RCC 7860 (cell line): ENCODE measurements around the gene HS6ST3.
"Not testable (repeated sequence)": the region's sequence is repeated elsewhere in the genome, so short reads cannot be mapped to it uniquely, and the experiment has no call there.

Source experiments
- DNase-seq: peaks from one replicate; pipeline ENCODE4 v3.0.0-alpha.2; 2015; ENCODE audit warnings: low spot score
- FAIRE-seq: peaks from 2 replicates; lab custom pipeline; 2012; peaks lifted over from hg19 to GRCh38; lab: Jason Lieb, UNC

HS6ST3 gene

GRCh38 chr13:96772426-96772825 lies 682.5 kb downstream of the HS6ST3 start:
- FAIRE-seq: no peak
- DNase-seq: no peak

GRCh38 chr13:96778302-96778701 lies 688.4 kb downstream of the HS6ST3 start:
- not testable (repeated sequence) for FAIRE-seq, DNase-seq

GRCh38 chr13:96779691-96780090 lies 689.8 kb downstream of the HS6ST3 start:
- DNase-seq (no peak), FAIRE-seq (no peak)

- FAIRE-seq: no peak
- DNase-seq: no peak
Measured at GRCh38 chr13:96780105-96780504, 690.2 kb downstream of the HS6ST3 start.

- no peak for DNase-seq
- FAIRE-seq: no peak
Measured at GRCh38 chr13:96781141-96781540, 691.2 kb downstream of the HS6ST3 start.

- no peak for FAIRE-seq
Measured at GRCh38 chr13:96782186-96782585, 692.3 kb downstream of the HS6ST3 start.

GRCh38 chr13:96783057-96783456 lies 693.1 kb downstream of the HS6ST3 start:
- DNase-seq: no peak
- no peak for FAIRE-seq

More at GRCh38 chr13:96782186-96782585, 692.3 kb downstream of the HS6ST3 start:
- DNase-seq: no peak

- no peak for FAIRE-seq
Measured at GRCh38 chr13:96783511-96783910, 693.6 kb downstream of the HS6ST3 start.

GRCh38 chr13:96785986-96786385 lies 696.1 kb downstream of the HS6ST3 start:
- FAIRE-seq: no peak

More at GRCh38 chr13:96783511-96783910, 693.6 kb downstream of the HS6ST3 start:
- DNase-seq: no peak

GRCh38 chr13:96792188-96792587 lies 702.3 kb downstream of the HS6ST3 start:
- FAIRE-seq: no peak
- DNase-seq: no peak

More at GRCh38 chr13:96785986-96786385, 696.1 kb downstream of the HS6ST3 start:
- DNase-seq: no peak

- no peak for FAIRE-seq
- no peak for DNase-seq
Measured at GRCh38 chr13:96792736-96793403, 703.0 kb downstream of the HS6ST3 start.

GRCh38 chr13:96793404-96793755 lies 703.5 kb downstream of the HS6ST3 start:
- FAIRE-seq (no peak), DNase-seq (no peak)

GRCh38 chr13:96794669-96795068 lies 704.8 kb downstream of the HS6ST3 start:
- DNase-seq (no peak), FAIRE-seq (no peak)

GRCh38 chr13:96795670-96796069 lies 705.8 kb downstream of the HS6ST3 start:
- FAIRE-seq: no peak
- DNase-seq: no peak

GRCh38 chr13:96796091-96796633 lies 706.3 kb downstream of the HS6ST3 start:
- no peak for FAIRE-seq
- no peak for DNase-seq

GRCh38 chr13:96797136-96797535 lies 707.2 kb downstream of the HS6ST3 start:
- DNase-seq: no peak
- FAIRE-seq: no peak

- FAIRE-seq (no peak), DNase-seq (no peak)
Measured at GRCh38 chr13:96803456-96804100, 713.7 kb downstream of the HS6ST3 start.

- DNase-seq (no peak), FAIRE-seq (no peak)
Measured at GRCh38 chr13:96804174-96804573, 714.3 kb downstream of the HS6ST3 start.

GRCh38 chr13:96806746-96807145 lies 716.8 kb downstream of the HS6ST3 start:
- DNase-seq (no peak), FAIRE-seq (no peak)

- FAIRE-seq (no peak), DNase-seq (no peak)
Measured at GRCh38 chr13:96809366-96810096, 719.6 kb downstream of the HS6ST3 start.

GRCh38 chr13:96810104-96810503 lies 720.2 kb downstream of the HS6ST3 start:
- FAIRE-seq (no peak), DNase-seq (no peak)

- DNase-seq: no peak
- no peak for FAIRE-seq
Measured at GRCh38 chr13:96811049-96811448, 721.1 kb downstream of the HS6ST3 start.
